Stimulated activated CD8-positive, alpha-beta memory T cell treated with anti-CD3 and anti-CD28 coated beads, Interleukin-4, amount 100 ng/mL, for 24 hours (primary cell): ENCODE measurements around the gene CUL1.

Source experiments
- DNase-seq: peaks from one replicate; pipeline ENCODE4 v3.0.0-alpha.2; 2020; ENCODE audit warnings: low read depth

Gene CUL1

GRCh38 chr7:148718431-148718830 lies 19.7 kb downstream of the CUL1 start:
- DNase-seq = no peak

GRCh38 chr7:148719753-148720152 lies 21.1 kb downstream of the CUL1 start:
- DNase-seq = no peak

- DNase-seq = no peak
Measured at GRCh38 chr7:148720472-148720871, 21.8 kb downstream of the CUL1 start.

GRCh38 chr7:148721390-148721789 lies 22.7 kb downstream of the CUL1 start:
- DNase-seq = no peak

- DNase-seq = no peak
Measured at GRCh38 chr7:148722340-148723165, 23.9 kb downstream of the CUL1 start.

GRCh38 chr7:148723166-148723559 lies 24.5 kb downstream of the CUL1 start:
- DNase-seq = no peak

- DNase-seq = no peak
Measured at GRCh38 chr7:148723846-148724245, 25.1 kb downstream of the CUL1 start.

GRCh38 chr7:148726385-148726784 lies 27.7 kb downstream of the CUL1 start:
- DNase-seq = no peak

GRCh38 chr7:148727501-148728278 lies 29.0 kb downstream of the CUL1 start:
- DNase-seq = no peak

- DNase-seq = no peak
Measured at GRCh38 chr7:148729984-148730733, 31.5 kb downstream of the CUL1 start.

- no peak for DNase-seq
Measured at GRCh38 chr7:148732862-148733261, 34.2 kb downstream of the CUL1 start.

- DNase-seq = no peak
Measured at GRCh38 chr7:148733496-148733895, 34.8 kb downstream of the CUL1 start.

- DNase-seq = no peak
Measured at GRCh38 chr7:148735141-148735540, 36.4 kb downstream of the CUL1 start.

- no peak for DNase-seq
Measured at GRCh38 chr7:148735967-148736366, 37.3 kb downstream of the CUL1 start.

- DNase-seq = no peak
Measured at GRCh38 chr7:148738737-148739535, 40.2 kb downstream of the CUL1 start.

- DNase-seq = no peak
Measured at GRCh38 chr7:148746135-148746534, 47.4 kb downstream of the CUL1 start.

- DNase-seq = no peak
Measured at GRCh38 chr7:148747274-148747673, 48.6 kb downstream of the CUL1 start.

- no peak for DNase-seq
Measured at GRCh38 chr7:148750442-148751355, 52.0 kb downstream of the CUL1 start.

GRCh38 chr7:148753224-148753623 lies 54.5 kb downstream of the CUL1 start:
- DNase-seq = no peak

- no peak for DNase-seq
Measured at GRCh38 chr7:148754912-148755311, 56.2 kb downstream of the CUL1 start.
